Retinal pigment epithelial cell (primary cell): ENCODE results near the gene FGF14.
A peak's percentile ranks its signal among the peaks of the same experiment; 100 is the strongest.

Experiments used
- DNase-seq: peaks from one replicate; pipeline ENCODE4 v3.0.0-alpha.2; 2010; ENCODE audit warnings: low read depth
- H3K4me3 ChIP-seq: 2 replicates; pipeline ENCODE4 v1.5.1; 2011; ENCODE audit warnings: mild to moderate bottlenecking, low read length, control low read depth, moderate library complexity
- TF ChIP-seq, protein P1 (sequence below): conservative IDR thresholded peaks from 2 replicates; pipeline ENCODE4 v1.5.1; 2011; ENCODE audit warnings: low read depth, low read length, control low read depth, inconsistent platforms

Gene FGF14

DNA sequence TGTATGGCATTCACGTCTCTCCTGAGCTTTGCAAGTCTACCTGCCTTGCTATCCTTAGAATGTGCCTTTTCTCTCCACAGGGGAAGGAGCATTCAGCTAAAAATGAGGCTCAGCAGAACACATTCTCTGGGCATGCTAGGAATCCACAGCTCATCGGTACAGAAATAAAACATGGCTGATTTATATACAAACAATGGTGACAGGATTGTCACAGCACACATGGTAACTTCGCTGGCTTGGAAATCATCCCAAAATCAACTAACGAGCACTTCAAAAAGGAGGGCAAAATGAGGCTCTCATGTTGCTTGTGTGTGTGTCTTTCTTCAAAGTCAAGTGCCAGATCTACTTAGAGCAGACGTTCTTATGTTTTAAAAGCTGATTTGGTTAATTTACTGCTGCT lies 373.0 kb downstream of the FGF14 start:
- TF ChIP-seq, protein P1, sequence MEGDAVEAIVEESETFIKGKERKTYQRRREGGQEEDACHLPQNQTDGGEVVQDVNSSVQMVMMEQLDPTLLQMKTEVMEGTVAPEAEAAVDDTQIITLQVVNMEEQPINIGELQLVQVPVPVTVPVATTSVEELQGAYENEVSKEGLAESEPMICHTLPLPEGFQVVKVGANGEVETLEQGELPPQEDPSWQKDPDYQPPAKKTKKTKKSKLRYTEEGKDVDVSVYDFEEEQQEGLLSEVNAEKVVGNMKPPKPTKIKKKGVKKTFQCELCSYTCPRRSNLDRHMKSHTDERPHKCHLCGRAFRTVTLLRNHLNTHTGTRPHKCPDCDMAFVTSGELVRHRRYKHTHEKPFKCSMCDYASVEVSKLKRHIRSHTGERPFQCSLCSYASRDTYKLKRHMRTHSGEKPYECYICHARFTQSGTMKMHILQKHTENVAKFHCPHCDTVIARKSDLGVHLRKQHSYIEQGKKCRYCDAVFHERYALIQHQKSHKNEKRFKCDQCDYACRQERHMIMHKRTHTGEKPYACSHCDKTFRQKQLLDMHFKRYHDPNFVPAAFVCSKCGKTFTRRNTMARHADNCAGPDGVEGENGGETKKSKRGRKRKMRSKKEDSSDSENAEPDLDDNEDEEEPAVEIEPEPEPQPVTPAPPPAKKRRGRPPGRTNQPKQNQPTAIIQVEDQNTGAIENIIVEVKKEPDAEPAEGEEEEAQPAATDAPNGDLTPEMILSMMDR: no peak
- no peak overlapping the region for H3K4me3 ChIP-seq
- DNase-seq: no peak

DNA sequence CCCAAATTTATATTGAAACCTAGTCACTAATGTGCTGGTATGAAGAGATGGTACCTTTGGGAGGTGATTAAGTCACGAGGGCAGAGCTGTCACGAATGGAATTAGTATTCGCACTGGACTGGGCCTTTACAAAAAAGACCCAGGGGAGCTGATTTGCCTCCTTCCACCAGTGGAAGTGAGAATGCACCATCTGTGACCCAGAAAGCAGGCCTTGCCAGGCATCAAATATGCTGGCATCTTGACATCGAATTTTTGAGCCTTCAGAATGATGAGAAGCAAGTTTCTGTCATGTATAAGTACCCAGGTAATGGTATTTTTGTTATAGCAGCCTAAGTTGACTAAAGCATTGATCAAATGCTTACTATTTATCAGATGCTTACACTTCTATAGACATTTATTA lies 373.6 kb downstream of the FGF14 start:
- H3K4me3 ChIP-seq: no peak overlapping the region
- no peak for DNase-seq
- TF ChIP-seq, protein P1: no peak

DNA sequence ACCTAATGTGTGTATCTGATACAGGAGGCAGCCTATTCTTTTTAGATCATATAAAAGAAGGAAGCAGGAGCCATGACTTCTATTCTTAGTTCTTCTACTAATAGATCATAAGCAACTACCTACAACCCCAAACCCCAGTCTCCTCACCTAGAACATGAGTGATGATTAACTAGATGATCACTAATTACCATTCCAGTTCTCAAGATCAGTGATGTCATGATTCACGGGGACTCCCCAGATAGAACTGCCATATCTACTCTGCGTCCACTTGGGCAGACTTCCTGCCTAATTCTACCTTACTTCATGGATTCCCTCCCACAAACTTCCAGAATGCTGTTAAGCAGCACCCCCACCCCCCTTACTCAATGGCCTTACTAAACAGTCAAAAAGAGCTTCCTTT lies 380.1 kb downstream of the FGF14 start:
- TF ChIP-seq, protein P1: no peak
- H3K4me3 ChIP-seq: no peak overlapping the region
- no peak for DNase-seq

DNA sequence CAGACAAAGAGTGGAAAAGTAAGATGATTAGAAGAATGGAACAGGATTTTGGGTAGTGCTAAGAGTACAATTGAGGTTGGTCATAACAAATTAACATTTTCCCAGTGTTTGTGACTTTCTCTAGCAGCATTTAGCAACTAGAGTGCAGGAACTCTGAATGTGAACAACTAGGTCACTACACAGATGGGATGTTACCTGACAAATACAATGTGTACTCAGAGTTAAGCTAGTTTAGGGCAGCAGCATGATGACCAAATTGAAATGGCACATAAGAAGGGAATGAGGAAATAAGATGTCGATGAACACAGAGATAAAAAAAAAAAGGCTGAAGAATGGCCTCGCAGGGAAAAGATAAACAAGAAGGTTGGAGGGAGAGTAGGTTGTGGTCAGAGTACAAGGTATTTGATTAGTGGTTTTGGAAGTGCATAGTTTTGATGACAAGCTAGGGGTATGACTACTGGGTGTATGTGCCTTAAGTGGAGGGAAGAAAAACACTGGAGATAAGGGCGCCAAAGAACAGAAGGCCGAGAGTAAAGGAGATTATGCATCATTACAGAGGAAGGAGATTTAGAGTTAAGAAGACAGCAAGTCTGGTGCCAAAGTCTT lies 381.1 kb downstream of the FGF14 start:
- no peak overlapping the region for H3K4me3 ChIP-seq
- TF ChIP-seq, protein P1: no peak
- DNase-seq: peak; percentile 28

DNA sequence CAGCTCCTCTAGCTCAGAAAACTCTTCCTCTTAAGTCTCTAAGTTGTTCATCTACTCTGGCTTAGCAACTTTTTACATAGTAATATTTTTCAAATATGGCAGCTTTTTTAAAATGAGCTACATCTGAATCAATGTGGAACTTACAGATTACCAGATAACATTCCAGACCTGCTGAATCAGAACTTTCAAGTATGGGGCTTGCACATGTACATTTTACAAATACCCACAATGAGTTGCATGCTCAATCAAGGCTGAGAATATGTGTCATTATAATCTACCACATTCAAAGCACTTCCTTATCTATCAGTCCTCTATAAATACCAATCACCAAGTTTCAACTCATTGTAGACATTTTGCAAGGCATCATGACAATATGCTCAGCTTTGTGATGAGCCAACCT lies 383.1 kb downstream of the FGF14 start:
- H3K4me3 ChIP-seq: no peak overlapping the region
- TF ChIP-seq, protein P1: no peak
- no peak for DNase-seq

DNA sequence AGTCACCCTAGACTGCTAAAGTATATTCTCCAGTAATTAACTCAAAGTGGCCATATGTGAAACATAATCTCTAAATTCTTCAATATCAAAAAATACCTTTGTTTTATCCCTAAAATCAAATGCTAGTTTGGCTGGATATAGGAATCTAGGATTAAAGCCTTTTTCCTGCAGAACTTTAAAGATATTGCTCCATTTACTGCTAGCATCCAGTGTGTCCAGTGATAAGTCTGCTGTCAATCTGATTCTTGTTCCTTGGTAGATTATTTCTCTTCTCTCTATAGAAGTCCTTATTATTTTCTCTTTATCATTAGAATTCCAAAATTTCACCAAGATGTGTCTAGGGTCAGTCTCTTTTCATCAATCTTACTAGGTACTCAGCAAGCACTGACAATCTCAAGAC lies 384.6 kb downstream of the FGF14 start:
- TF ChIP-seq, protein P1: no peak
- no peak overlapping the region for H3K4me3 ChIP-seq
- no peak for DNase-seq
